GM20431 (cell line): ENCODE measurements around the gene MYO3B.

Source experiments
- in situ Hi-C: fragments of 300-500 bp; cut with MseI, MboI; formaldehyde crosslinking; loops from one replicate; pipeline ENCODE4 v1.15.0; 2020; ENCODE audit warnings: low sequenced_read_pairs; ENCODE audit not compliant: unreplicated experiment

The MYO3B gene

DNA sequence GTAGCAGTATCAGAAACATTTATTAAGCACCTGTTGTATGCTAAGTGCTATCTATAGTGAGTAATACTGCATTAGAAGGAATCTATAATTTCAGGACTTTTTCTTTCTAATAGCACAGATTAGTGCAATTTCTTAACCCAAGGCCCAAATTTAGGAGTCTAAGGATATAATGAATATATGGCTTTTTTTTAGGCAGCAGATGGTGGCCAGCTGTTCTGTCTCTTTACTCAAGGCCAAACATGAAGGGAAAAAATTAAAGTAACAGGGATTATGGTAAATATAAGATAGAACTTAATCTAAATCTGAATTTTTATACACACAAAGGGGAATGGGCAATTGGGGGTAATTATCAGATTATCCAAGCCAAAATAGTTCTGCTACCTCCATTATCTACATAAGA, 306.6 kb downstream of the MYO3B start:
- in situ Hi-C loops = no loop called here

DNA sequence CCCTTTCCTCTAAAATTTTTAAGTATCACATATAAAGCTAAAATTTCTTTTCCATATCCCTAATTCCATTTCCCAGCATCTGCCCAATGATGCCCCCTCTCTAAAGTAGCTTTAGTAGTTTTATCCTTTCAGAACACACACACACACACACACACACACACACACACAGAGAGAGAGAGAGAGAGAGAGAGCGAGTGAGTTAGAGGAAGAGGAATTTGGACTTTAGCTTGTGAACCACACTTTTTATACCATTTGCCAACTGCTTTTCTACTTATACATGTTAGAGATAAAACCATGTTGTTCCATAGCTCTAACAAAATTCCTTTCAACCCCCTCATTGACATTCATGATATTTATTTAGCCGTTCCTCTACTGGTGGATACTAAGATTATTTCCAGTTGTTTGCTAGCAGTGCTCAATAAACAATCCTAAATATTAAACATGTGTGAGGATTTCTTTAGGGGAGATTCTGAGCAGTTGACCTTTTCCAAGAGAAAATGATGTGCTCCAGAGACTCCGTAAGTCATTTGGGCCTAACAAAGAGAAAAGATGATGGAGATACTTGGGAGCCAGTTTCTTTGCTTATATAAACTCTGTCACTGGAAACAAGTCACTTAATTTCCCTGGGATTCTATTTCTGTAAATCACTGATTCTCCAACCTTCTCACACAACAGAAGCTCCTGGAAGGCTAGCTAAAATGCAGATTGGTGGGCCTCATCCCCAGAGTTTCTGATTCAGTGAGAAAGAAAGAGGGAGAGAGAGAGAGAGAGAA, 307.5 kb downstream of the MYO3B start:
- in situ Hi-C loops = no loop called here

DNA sequence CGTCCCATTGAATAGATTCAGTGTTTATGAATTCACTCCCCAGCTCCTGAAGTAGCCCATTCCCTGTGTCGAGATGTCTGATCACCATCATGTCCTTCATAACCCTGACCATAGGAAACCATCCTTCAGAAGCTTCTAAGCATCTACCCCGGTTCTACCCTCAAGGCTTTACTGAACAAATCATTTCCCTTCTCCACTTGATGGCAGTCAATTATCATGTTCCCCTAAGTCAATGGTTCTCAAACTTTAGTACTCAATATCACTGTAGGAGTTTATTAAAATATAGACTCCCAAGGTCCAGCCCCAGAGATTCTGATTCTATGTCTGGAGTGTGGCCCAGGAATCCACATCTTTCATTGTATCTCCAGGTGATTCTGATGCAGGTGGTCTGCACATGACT, 308.8 kb downstream of the MYO3B start:
- in situ Hi-C loops = no loop called here

DNA sequence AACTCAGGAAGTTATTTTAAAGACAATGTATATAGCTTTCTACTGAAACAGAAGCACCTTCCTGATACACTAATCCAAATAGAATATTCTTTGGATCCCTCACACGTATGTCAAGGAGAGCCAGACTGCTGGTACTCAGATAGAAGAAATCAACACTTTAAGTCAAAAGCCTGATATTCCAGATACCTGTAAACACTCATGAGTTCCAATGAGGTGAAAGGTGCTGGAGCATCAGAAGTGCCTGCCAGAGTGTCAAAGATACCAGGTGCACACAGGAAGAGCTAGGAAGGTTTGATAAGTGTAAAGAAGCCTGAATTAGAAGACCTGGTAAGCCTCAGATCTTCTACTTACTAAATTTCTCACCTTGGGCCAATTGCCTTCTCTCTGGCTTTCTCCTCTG, 310.9 kb downstream of the MYO3B start:
- in situ Hi-C loops = no loop called here

DNA sequence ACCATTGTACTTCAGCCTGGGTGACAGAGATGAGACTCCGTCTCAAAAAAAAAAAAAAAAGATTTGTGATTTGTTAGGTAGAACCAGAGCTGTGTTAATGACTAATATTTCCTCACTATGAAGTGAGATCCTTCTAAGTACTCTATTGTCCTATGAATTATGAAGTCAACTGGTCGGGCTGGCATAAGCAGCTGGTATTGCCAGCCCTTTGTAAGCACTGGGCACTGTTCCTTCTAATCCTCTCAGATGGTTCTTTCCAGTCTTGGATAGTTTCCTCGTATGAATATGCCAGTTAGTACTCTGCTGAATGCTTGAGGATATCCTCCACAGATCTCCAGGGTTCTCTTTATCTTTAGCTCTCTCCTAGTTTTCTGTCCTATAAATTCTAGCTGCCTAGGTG, 314.1 kb downstream of the MYO3B start:
- in situ Hi-C loops = no loop called here

DNA sequence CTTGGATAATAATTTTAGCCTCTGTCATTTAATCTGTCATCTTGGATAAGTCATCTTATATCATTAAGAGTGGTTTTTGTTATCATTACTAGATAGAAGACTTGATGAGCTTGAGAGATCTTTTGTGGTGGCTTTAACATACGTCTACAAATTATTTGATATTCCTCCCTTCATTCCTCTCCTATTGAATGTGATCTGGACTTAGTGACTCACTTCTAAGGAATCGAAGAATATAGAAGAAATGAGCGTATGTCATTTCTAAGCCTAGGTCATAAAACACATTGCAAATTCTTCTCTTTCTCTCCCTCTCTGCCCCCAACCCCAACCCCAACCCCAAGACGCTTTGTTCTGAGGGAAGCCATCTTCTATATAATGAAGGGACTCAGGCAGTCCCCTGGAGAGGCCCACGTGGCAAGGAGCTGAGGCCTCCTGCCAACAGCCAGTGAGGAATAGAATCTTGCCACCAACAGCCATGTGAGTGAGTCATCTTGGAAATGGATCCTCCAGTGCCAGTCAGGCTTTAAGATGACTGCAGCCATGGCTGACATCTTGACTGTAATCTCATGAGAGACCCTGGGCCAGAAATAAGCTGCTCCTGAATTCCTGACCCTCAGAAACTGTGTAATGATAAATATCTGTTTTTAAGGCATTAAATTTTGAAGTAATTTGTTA, 315.6 kb downstream of the MYO3B start:
- in situ Hi-C loops = no loop called here

DNA sequence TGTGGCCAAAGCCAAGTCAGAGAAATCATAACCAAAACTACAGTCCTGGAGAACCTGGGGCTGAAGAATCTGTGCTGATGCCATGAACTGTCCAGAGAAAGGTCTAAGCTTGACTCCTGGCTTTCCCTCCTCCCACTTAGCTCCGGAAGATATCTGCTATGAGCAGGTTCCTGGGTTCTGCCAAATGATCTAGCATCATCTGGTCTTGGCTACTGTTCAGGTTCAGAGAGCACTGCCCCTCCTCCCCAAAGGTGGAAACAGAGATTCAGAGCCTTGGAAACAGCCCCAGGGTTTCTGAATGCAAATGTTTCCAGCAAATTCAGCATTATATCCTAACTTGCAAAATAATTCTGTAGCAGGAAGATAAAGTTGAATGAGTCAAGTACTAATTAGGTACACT, 317.9 kb downstream of the MYO3B start:
- in situ Hi-C loops = no loop called here

DNA sequence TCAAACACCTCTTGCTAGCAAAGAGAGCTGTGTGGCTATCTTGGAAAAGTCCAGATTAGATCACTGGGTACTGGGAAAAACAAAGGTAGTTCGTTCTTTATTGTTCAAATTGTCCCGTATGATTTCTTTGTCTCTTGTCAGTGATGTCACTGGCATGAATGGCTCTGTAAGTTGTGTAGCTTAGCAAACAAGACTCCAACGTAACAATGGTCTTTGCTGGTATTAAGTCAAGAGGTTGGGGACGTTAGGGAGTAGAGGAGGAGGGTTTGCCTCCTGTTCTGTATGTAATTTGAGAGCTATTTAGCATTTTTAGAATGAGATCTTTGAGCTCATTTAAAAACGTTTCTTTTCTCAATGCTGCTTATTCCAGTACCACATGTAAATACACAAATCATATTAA, 320.7 kb downstream of the MYO3B start:
- in situ Hi-C loops = no loop called here

DNA sequence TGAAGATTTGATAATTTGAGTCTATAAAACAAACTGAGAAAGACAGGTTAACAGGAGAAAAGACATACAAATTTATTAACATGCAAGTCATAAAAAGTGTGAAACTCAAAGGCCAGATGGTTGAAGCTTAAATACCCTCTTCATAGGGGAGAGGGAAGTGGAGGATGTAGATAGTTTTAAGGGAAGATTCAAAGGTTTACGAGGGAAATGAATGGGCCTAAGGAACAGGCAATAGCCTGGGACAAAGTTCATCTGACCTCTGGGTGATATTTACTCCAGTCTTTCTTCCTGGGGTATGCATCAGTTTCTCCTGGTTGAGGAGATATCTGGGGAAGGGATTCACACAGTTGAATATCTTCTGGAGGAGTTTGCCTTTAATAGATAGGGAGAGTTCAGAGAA, 322.2 kb downstream of the MYO3B start:
- in situ Hi-C loops = no loop called here

DNA sequence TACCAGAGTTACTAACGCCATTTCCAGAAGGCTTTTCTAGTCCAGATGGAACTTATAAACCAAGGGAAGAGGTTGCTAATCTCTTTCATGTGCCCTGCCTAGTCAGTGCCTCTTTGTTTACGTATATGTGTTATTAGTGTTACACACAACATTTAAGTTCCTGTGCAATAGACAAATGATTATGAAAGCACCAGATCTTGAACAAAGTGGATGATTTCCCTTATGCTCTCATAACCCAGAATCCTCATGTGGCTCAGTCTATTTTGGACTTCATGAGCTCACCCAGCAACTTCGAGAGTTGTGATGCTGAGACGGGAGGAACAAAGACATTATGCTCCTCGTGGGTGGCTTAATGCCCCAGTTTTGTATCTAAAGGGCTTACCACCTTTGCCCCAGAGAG, 322.8 kb downstream of the MYO3B start:
- in situ Hi-C loops = no loop called here

DNA sequence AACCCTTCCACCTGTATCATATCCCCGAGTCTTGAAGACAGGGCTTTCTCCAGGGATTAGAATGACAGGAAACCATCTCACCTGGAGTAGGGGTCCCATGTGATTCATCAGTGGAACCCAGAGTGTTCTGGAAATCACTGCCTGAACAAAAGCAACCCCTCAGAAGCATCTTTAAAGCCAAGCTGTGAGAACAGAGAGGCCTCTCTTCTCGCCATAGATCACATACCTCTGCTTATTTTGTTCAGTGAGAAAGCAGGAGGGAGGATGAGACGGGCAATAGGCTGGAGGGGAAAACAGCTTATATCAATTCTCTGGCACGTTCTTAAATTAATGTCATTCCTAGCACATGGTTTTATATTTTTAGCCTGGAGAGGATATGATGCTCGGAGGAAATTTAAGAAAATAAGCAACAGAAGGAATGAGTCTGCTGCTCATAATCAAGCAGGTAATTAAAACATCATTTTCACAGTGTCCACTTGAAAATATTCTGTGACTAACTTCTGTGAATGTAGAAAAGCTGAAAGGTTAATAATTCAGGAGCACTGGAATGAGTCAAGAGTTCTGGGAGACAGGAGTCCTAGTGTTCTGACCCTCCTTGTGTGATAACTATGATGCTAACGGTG, 323.6 kb downstream of the MYO3B start:
- in situ Hi-C loops = no loop called here

DNA sequence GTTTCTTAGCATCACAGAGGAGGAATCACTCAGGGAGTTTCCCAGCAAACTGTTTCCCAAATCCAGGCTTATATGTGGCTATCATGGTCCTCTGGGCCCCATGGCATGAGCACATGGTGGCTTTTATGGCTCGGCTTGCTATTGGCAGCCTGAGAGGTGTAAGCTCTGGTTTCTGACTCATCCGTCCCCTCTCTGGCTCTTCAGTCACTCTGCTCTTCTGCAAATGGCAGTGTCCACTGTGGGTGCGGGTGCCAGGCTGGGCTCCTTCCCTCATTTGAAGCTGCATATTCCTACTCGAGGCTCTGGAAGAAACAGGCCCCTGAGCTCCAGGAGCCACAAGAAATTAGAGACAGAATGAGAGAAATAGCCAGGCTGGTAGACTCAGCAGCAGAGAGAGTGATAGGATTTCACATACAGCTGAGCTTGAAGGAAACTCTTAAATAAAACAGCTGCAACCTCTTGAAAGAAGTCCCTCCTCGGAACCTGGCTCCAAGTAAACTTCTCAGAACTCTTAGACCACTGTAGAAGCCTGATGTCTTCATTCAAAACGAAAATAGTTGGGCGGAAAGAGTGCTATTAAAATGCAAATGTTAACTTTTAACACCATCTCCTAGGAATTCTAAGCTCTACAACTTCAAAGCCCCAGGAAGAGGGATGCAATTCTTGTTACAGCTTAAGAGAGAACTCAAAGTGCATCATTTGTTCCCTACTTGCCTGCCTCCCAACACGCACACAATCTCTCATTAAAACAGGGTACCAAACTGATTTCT, 324.6 kb downstream of the MYO3B start:
- in situ Hi-C loops = no loop called here

DNA sequence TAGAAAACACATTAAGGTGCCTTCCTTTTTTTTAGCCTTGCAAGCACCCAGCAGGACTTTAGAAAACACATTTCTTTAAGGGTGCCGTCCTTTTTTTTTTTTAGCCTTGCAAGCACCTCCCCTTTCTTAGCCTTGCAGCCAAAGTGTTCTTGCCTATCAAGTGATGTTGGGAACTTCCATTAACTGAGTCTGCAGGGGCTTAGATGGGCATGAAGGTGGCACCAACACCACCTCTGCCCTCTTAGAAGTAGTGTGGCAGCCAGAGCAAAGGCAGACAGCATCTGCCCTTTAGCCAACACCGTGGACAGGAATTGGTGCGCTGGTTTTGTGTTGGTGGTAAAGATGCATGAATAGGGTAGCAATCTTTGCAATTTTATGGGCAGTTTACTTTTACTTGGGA, 325.6 kb downstream of the MYO3B start:
- in situ Hi-C loops = no loop called here

DNA sequence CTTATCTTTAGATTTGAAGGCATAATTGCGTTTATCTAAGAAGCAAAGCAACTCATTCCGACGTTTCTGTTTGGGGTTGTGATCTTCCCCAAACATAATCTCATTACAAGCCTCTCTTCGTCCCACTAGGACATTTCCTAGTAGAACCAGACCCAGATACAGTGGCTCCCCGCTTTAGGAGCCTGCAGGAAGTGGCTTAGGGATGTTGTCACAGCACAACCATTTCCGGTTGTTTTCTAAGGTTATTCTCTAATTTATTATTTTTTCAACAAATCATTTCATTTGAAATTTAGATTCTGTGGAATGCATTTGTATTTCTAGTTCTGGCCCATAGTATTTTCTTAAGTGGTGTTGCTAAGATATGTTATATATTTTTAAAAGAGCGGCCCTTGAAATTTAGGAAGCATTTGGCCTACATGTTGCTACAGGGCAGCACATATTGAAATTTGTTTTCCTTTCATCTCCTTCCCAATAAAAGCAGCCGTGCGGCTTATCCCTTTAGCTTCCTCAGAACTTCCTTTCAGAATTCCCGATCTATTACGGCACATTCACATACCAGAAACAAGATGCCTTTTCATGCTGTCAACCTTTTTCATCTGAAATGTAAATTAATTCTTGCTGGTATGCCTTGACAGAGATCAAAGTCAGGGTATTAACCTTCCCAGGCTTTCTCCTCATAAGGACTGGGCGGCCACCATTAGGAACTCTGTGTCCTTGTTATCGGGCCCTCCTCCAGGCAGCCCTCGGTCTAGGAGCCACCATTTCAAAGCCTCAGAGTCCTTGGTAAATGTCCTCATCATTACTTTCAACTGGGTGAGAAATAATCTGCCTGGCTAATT, 326.2 kb downstream of the MYO3B start:
- in situ Hi-C loops = no loop called here

DNA sequence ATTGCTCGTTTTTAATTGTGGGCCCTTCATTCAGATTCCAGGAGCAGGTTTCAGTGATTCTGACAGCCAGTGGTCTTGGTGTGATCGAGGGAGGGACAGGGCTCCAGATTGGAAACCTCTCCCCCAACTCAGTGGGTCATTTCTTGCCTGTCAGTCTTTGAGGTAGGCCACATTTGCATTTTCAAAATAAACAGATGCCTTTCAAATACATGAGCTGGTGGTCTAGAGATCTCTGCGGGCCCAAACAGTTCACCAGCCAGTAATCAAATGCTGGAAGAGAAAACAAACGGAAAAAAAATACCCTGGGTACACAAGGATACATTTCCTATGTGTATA, 326.8 kb downstream of the MYO3B start:
- in situ Hi-C loops = no loop called here

DNA sequence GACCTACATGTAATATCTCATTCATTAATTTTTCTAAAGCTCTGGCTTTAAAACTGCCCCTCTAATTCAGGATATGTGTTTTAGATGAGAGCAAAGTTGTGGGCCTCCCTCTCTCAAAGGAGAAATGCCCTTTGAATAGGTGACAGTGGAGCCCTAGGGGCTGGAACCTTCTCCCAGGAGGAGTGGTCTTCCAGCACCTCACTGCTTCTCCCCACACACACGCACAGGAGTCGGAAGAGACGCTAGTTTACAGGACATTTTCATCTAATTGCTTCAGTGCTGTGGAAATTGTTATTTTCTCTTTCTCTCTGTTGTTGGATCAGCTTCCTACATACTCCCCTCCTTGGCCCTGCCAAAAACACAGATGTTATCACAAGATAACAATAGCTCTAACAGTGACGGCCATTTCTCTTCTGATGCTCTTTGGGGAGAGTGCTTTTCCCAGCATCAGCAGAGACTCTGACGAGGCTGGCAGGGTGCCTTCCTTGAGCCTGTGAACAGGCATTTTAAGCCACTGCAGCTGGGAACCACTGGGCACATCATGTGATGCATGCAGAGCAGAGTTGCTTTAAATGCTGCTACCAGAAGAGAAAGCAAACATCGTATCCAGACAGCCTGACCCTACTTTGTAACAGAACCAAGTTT, 327.8 kb downstream of the MYO3B start:
- in situ Hi-C loops = no loop called here

DNA sequence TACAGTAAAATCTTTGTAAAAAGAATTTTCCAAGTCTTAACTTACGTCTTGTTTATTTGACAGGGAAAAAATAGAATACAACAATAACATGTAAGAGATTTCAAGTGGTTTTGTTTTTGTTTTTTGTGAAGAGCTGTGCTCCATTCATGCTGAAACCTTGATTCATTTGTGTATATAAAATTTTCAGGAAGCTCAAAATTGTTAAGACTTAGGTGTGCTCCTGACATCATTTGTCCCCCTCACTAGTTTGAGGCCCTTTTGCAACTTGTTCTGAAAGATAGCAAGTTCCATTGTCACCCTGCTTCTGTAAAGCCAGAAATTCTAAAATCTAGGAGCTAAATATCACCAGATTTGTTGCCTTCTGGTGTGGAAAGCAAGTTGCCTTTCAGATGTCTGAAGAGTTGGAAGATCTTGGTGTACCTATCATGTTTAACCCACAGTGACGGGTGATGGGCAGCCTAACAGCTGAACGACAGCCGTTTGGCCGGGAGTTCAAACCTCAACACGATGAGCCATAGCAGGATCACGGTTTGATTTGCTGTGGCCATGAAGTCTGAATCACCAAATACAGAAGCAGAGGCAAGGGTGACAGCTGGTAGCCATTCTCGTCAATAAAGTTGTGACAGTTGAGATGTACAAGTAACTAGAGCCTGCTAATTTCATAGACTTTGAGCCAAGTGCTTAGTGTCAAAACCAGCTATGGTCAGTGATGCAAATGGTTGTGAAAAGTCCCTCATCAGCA, 331.7 kb downstream of the MYO3B start:
- in situ Hi-C loops = no loop called here

DNA sequence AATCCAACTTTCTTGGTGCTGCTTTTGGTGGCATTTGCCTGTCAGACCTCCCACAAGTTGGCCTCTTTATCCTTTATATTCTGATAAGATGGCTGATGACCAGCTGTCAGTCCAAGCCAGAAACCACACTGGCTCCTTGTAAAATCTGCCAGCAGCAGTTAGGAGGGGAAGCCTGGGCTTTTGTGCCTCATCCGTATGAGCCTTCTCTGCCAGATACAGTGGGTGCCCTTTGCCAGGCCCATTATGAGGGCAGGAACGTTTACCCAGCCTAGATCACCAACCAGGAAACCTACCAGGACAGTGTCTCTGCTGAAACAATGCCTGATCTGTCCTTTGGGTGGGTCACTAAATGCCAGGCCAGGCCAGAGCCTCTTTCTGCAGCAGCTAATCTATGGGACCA, 334.3 kb downstream of the MYO3B start:
- in situ Hi-C loops = no loop called here

DNA sequence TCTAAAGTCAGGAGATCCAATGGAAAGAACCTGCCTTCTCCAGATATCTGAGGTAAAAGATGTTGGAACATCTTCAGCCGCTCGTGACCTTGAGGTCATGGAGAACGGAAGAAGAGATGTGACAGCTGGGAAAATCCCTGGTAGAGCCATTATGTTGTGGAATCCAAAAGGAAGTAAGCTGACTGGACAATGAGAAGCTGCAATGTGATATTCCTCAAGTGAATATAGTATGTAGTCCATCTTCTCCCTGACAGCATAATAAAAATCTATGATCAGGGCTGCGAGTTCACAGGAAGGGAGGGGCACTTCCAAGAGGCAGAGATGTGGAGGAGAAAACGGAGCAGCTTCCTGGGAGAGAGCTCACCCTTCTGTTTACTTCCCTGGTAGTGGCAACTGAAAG, 336.2 kb downstream of the MYO3B start:
- in situ Hi-C loops = no loop called here
